ENCODE results near the gene ALOX15B.

Gene ALOX15B

DNA sequence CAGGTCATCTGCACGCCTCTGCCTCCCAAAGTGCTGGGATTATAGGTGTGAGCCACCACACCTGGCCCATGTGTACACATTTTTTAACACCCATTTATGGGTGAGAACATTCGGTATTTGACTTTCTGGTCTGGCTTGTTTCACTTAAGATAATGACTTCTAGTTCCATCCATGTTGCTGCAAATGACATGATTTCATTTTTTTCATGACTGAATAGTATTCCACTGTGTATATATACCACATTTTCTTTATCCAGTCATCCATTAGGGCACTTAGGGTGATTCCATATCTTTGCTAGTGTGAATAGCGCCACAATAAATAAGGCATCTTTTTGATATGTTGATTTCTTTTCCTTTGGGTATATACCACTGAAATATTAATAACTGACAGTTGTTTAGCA is 43.0 kb downstream of the ALOX15B start:
- DNase-seq (ENCODE audit: low read depth): no peak
- no peak overlapping the region for H3K4me3 ChIP-seq (replicated peaks; ENCODE audit: low read depth, low read length)
- TF ChIP-seq, protein P1, sequence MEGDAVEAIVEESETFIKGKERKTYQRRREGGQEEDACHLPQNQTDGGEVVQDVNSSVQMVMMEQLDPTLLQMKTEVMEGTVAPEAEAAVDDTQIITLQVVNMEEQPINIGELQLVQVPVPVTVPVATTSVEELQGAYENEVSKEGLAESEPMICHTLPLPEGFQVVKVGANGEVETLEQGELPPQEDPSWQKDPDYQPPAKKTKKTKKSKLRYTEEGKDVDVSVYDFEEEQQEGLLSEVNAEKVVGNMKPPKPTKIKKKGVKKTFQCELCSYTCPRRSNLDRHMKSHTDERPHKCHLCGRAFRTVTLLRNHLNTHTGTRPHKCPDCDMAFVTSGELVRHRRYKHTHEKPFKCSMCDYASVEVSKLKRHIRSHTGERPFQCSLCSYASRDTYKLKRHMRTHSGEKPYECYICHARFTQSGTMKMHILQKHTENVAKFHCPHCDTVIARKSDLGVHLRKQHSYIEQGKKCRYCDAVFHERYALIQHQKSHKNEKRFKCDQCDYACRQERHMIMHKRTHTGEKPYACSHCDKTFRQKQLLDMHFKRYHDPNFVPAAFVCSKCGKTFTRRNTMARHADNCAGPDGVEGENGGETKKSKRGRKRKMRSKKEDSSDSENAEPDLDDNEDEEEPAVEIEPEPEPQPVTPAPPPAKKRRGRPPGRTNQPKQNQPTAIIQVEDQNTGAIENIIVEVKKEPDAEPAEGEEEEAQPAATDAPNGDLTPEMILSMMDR (IDR thresholded peaks at IDR 0.05; ENCODE audit: low read length, missing control alignments): no peak

DNA sequence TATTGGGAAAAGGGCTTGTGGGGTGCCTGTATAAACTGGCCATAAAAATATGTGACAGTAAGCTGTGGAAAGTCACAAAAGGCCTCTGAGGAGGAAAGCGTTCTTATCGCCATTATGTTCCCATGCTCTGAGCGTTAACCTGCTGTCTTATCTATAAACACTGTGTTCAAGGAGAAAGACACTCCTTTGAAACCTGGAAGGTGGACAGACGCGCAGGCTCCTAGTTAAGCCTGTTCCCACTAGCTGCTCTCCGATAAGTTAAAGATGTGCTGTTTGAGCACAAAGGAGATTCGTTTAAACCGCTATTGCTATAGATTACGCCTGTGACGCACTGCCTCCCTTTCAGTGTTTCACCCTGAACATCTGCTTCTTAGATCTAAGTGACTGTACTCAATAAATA is 43.4 kb downstream of the ALOX15B start:
- no peak overlapping the region for H3K4me3 ChIP-seq (replicated peaks; ENCODE audit: low read depth, low read length)
- TF ChIP-seq, protein P1 (IDR thresholded peaks at IDR 0.05; ENCODE audit: low read length, missing control alignments): no peak
- DNase-seq (ENCODE audit: low read depth): no peak

DNA sequence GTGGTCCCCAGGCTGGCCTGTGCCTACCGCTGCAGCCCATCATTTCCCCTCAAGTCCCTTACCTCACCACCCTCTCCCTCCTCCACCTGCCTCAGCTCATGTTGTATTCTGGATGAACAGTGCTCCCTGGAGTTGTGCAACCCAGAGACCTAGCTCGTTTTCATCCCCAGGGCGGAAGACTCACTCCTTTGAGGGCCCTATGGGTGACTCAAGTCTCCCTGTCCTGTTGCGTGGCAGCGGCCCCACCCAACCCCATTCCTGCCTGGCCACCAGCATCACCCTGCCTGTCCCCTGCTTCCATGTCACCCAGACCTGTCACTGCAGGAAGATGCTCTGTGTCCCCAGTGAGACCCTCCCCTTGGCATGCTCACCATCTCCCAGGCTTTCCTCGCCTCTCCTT is 45.4 kb downstream of the ALOX15B start:
- H3K4me3 ChIP-seq (replicated peaks; ENCODE audit: low read depth, low read length): no peak overlapping the region

DNA sequence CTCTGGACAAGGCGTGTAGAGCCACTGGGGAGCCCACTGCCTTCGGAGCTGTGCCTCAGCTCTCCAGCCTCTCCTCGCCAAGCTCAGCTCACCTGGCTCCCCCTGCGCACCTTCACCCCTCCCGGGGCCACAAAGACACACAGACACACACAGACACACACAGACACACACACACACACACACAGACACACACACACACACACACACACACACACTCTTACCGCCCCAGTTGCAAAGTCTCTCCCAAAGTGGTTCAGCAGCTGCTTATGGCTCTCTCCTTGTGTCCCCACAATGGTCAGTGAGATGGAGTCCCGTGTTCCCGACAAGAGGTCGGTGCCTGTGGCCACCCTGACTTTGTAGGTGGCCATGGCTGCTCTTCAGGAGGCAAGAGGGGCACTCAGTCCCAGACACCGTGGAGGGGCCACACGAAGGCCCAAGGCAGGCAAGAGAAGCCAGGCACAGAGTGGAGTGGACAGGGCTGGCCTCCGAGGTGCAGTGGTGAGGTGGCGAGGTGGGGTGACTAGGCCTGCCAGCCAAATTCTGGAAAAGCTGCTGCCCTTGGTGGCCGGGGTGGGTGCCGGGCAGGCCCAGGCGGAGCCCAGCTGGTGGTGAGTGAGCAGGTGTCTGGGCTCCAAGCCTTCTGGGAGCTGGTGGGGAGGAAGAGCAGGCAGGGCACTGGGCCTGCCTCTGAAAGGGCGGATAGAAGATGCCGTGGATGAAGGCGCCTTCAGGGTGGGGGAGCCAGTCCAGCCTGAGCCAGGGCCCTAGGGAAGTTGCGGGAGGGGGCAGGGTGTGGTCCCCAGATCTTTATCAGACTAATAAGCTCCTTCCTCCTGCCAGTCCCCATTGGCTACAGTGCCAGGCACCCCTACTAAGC is 48.5 kb downstream of the ALOX15B start, which contains the start of gene ALOX12B:
TSS of gene ALOX12B (minus strand) at position 642 of the 877 bp plus-strand sequence. CDS start at position 368, 274 bp downstream.
- TF ChIP-seq, protein P1 (IDR thresholded peaks at IDR 0.05; ENCODE audit: low read length, missing control alignments): no peak
- DNase-seq (ENCODE audit: low read depth): no peak
- H3K4me3 ChIP-seq (replicated peaks; ENCODE audit: low read depth, low read length): no peak within 1 kb of the TSS

More for the DNA sequence above, 45.4 kb downstream of the ALOX15B start:
- TF ChIP-seq, protein P1 (IDR thresholded peaks at IDR 0.05; ENCODE audit: low read length, missing control alignments): no peak
- no peak for DNase-seq (ENCODE audit: low read depth)

DNA sequence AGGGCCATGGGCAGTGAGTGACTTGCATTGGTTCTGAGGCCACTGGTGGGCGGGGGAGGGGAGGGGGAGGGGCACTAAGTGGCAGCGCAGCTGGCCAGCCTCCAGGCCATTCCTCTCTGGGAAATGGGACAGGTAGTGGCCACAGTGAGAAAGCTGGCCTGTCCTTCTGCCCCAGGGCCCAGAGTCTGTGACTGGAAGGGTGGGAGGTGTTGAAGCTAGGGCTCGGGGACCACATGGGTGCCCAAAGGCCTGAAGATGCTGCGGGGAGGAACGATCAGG is 49.0 kb downstream of the ALOX15B start:
- TF ChIP-seq, protein P1 (IDR thresholded peaks at IDR 0.05; ENCODE audit: low read length, missing control alignments): no peak
- DNase-seq (ENCODE audit: low read depth): no peak
- no peak overlapping the region for H3K4me3 ChIP-seq (replicated peaks; ENCODE audit: low read depth, low read length)

DNA sequence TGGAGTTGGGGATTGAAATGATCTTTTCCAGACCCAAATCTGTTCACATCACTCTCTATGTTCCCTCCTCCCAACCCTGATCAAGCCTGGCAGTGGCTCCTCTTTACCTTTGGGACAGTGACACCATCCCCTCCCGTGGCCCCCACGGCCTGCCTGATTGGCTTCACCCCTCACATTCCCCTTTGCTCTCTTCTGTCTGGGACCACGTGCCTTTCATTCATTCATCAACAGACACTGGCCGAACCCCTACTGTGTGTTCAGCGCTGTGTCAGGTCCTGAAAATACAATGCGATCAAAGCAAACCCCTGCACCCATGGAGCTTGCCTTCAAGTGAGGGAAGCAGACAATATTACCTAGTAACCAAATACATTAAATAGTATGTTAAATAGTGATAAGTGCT is 50.9 kb downstream of the ALOX15B start:
- H3K4me3 ChIP-seq (replicated peaks; ENCODE audit: low read depth, low read length): no peak overlapping the region
- TF ChIP-seq, protein P1 (IDR thresholded peaks at IDR 0.05; ENCODE audit: low read length, missing control alignments): no peak
- no peak for DNase-seq (ENCODE audit: low read depth)
